Measurements from ENCODE around the gene SHISA7.

Gene SHISA7

GRCh38 chr19:55481148-55481793 is 38.2 kb upstream of the SHISA7 start:
- TF ChIP-seq, protein P1, sequence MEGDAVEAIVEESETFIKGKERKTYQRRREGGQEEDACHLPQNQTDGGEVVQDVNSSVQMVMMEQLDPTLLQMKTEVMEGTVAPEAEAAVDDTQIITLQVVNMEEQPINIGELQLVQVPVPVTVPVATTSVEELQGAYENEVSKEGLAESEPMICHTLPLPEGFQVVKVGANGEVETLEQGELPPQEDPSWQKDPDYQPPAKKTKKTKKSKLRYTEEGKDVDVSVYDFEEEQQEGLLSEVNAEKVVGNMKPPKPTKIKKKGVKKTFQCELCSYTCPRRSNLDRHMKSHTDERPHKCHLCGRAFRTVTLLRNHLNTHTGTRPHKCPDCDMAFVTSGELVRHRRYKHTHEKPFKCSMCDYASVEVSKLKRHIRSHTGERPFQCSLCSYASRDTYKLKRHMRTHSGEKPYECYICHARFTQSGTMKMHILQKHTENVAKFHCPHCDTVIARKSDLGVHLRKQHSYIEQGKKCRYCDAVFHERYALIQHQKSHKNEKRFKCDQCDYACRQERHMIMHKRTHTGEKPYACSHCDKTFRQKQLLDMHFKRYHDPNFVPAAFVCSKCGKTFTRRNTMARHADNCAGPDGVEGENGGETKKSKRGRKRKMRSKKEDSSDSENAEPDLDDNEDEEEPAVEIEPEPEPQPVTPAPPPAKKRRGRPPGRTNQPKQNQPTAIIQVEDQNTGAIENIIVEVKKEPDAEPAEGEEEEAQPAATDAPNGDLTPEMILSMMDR (IDR thresholded peaks at IDR 0.05; ENCODE audit: low read depth, low read length): no peak
- H3K4me3 ChIP-seq (replicated peaks in 1 of 2; ENCODE audit: low read depth in 2 of 2, low read length in 2 of 2): no peak overlapping the region
- no peak for DNase-seq (ENCODE audit: low read depth in 2 of 2)

DNA sequence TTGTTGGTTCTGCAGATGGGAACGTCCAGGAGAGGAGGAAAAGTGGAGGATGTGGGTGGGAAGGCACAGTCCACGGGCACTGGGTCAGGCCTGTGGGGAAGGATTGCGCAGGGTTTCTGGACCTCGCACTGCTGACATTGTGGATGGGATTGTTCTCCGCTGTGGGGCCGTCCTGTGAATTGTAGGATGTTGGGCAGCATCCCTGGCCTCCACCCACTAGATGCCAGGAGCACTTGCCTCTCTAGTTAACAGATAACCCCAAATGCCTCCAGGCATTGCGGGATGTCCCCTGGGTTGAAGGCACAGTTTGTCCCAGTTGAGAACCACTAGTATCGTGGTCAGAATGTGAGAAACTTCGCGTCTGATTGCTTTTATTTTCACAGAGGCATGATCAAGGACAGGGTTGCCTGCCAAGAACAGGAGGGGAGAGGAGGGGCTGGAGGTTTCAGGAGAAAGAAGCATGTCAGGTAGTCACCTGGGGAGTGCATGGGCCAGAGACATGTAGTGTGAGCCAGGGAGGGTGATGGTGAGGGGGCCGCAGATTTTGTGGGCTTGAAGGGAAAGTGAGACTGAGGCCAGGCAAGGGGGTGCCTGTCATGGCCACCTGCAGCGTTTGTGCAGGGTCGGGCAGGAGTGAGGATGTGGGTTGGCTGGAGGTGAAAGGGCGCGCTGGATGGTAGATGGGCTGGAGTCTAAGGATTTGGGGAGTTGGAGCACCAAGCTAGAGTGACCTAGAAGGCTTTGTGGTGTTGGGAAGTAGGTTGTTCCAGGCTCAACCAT is 36.5 kb upstream of the SHISA7 start:
- H3K4me3 ChIP-seq (replicated peaks in 1 of 2; ENCODE audit: low read depth in 2 of 2, low read length in 2 of 2): no peak overlapping the region
- no peak for DNase-seq (ENCODE audit: low read depth in 2 of 2)
- TF ChIP-seq, protein P1 (IDR thresholded peaks at IDR 0.05; ENCODE audit: low read depth, low read length): no peak

DNA sequence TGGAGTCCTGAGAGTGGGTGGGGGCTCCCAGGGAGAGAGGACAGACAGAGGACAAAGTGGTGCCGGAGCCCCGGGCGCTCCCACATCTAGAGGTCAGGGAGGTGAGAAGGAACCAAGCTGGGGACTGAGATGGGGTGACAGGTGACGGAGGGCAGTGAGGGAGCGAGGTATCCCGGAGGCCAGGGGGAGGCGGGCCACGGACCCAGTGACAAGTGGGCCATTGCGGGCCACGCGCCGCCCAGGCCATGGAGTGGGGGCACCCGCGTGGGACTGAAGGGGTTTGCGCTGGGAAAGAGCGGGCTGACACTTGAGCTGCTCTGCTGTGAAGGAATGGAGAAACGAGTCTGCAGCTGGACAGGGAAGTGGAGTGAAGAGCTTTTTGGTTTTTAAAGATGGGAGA is 35.9 kb upstream of the SHISA7 start:
- H3K4me3 ChIP-seq (replicated peaks in 1 of 2; ENCODE audit: low read depth in 2 of 2, low read length in 2 of 2): no peak overlapping the region
- TF ChIP-seq, protein P1 (IDR thresholded peaks at IDR 0.05; ENCODE audit: low read depth, low read length): no peak
- no peak for DNase-seq (ENCODE audit: low read depth in 2 of 2)

DNA sequence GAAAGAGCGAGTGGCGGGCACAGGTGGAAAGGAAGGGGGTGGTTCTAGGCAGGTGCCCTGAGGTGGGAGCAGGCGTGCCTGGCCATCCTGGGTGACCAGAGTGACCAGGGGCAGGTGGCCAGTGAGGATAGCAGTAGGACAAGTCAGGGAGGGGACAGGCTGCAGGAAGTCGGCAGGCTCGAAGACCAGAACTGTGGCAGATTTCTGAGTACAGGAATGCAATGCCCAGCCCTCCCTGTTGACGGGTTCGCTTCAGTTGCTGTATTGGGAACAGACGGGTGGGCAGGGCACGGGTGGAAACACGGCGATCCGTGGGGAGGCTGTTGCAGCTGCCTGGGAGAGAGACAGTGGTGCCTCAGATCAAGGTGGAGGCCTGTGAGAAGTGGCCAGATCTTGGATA is 35.3 kb upstream of the SHISA7 start:
- DNase-seq (ENCODE audit: low read depth in 2 of 2): no peak
- H3K4me3 ChIP-seq (replicated peaks in 1 of 2; ENCODE audit: low read depth in 2 of 2, low read length in 2 of 2): no peak overlapping the region
- TF ChIP-seq, protein P1 (IDR thresholded peaks at IDR 0.05; ENCODE audit: low read depth, low read length): no peak

DNA sequence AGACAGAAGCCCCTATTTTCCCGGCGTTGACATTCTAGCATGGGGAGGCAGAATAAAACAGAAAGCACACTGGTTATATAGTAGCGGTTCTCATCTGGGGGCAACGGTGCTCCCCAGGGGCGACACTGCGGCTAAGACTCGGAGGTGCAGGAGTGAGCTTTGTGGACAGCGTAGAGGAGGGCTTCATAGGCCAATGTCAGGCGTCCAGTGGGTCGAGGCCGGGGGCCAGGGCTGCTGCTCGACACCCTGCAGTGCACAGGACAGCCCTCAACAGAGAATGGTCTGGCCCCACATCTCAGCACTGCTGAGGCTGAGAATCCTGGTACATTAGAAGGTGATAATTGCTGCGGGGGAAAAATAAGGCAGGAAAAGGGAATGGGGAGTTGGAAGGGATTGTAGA is 34.8 kb upstream of the SHISA7 start:
- no peak for DNase-seq (ENCODE audit: low read depth in 2 of 2)
- TF ChIP-seq, protein P1 (IDR thresholded peaks at IDR 0.05; ENCODE audit: low read depth, low read length): no peak
- H3K4me3 ChIP-seq (replicated peaks in 1 of 2; ENCODE audit: low read depth in 2 of 2, low read length in 2 of 2): peak overlapping the region in 1 of 2 donors; percentile 66

- TF ChIP-seq, protein P1 (IDR thresholded peaks at IDR 0.05; ENCODE audit: low read depth, low read length): no peak
- peak; percentile 98 for DNase-seq (ENCODE audit: low read depth in 2 of 2)
- H3K4me3 ChIP-seq (replicated peaks in 1 of 2; ENCODE audit: low read depth in 2 of 2, low read length in 2 of 2): peak within 1 kb of the TSS; percentile 53 to 66
Measured at GRCh38 chr19:55476100-55476775, 33.1 kb upstream of the SHISA7 start, which contains the start of gene ZNF628. Gene ZNF628 (plus strand): TSS chr19:55476617. CDS start chr19:55479911, 3,294 bp downstream.

Data from cardiac fibroblast (primary cell).